Measurements from ENCODE around the gene GRIP1. TPM values are rescaled to one million over a fixed set of nuclear protein-coding genes. Genes with fewer than 3 reads are reported as not detected.
"Not testable (repeated sequence)": the region's sequence is repeated elsewhere in the genome, so short reads cannot be mapped to it uniquely, and the experiment has no call there.

Gene GRIP1
- total RNA-seq, 4 donors from 2014 or later: 0.18 to 2.1 (median 0.34) TPM

DNA sequence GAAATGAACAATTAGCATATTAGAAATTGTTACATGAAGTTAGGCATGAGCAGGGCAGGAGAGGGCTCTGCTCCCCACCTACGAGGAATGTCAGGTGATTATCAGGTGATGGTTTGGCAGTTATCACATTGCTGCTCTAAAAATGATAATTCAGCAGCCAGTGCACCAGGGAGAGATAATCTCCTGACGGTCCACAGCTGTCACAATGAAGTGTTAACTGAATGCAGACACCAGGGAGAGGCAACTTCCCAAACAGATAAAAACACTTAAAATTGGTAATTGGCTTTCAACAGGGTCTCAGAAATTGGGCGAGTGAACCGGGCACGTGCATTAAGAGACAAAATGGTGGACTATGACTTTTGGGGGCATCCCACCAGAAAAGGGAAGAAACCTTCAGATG, 176.0 kb downstream of the GRIP1 start:
- Histone ChIP-seq H3K4me3 (no peak overlapping the region), H3K27me3 (no peaks in the 10 kb centered on the region), H3K9me3 (no peaks in the 10 kb centered on the region), H3K36me3 (no peaks in the 10 kb centered on the region), H3K27ac (no peak overlapping the region), H3K4me1 (no peaks in the 10 kb centered on the region)
- intact Hi-C loops (cut with DNase I; ENCODE audit: low total_unique reads) (no loop called here), in situ Hi-C loops (cut with MboI; ENCODE audit: low sequenced_read_pairs in 4 of 4) (loop anchor here in 1 of 4 donors (25.0 kb wide), 1 partner anchor 109 kb away; no protein-coding TSS in a partner anchor)
- ATAC-seq: no peak
- no peak for TF ChIP-seq POLR2A (IDR thresholded peaks at IDR 0.05)
- TF ChIP-seq CTCF (IDR thresholded peaks at IDR 0.05 in 4 of 5, conservative IDR thresholded peaks at IDR 0.05 in 1 of 5): no peak
- DNase-seq: no peak

GRCh38 chr12:66500841-66501240, 178.0 kb downstream of the GRIP1 start:
- TF ChIP-seq POLR2A (IDR thresholded peaks at IDR 0.05) (no peak), CTCF (IDR thresholded peaks at IDR 0.05 in 4 of 5, conservative IDR thresholded peaks at IDR 0.05 in 1 of 5) (no peak)
- intact Hi-C loops (cut with DNase I; ENCODE audit: low total_unique reads) (no loop called here), in situ Hi-C loops (cut with MboI; ENCODE audit: low sequenced_read_pairs in 4 of 4) (loop anchor here in 1 of 4 donors (25.0 kb wide), 1 partner anchor 111 kb away; no protein-coding TSS in a partner anchor)
- Histone ChIP-seq H3K36me3 (no peaks in the 10 kb centered on the region), H3K9me3 (no peaks in the 10 kb centered on the region), H3K27ac (no peak overlapping the region), H3K4me1 (no peaks in the 10 kb centered on the region), H3K4me3 (no peak overlapping the region), H3K27me3 (no peaks in the 10 kb centered on the region)
- ATAC-seq (no peak), DNase-seq (no peak)

- Histone ChIP-seq H3K27me3 (no peaks in the 10 kb centered on the region), H3K36me3 (no peaks in the 10 kb centered on the region), H3K27ac (no peak overlapping the region), H3K4me1 (no peaks in the 10 kb centered on the region), H3K9me3 (no peaks in the 10 kb centered on the region), H3K4me3 (no peak overlapping the region)
- in situ Hi-C loops (cut with MboI; ENCODE audit: low sequenced_read_pairs in 4 of 4): loop anchor here in 1 of 4 donors (25.0 kb wide), 1 partner anchor 112 kb away; no protein-coding TSS in a partner anchor
- ATAC-seq (no peak), DNase-seq (no peak)
- intact Hi-C loops (cut with DNase I; ENCODE audit: low total_unique reads): no loop called here
- TF ChIP-seq POLR2A (IDR thresholded peaks at IDR 0.05) (no peak), CTCF (IDR thresholded peaks at IDR 0.05 in 4 of 5, conservative IDR thresholded peaks at IDR 0.05 in 1 of 5) (no peak)
Observed at GRCh38 chr12:66500091-66500490, 178.8 kb downstream of the GRIP1 start.

DNA sequence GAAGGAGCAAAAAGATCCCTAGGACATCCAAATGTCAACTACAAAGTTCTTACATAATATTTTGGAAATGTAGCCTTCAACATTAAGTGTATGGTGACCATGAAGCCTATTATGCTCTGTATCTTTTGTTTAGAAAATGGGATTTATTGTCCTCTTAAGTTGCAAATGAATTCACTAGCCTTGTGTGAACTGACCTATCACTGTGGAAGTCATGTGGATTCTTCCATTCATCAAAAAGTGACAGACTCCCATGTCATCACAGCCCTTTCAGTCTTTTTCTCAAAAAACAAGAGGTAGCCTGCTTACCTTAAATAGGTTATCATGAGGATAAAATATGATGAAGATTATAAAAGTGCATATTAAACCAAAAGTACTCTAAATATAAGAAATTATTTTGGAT, 179.9 kb downstream of the GRIP1 start:
- no peak for ATAC-seq
- intact Hi-C loops (cut with DNase I; ENCODE audit: low total_unique reads): no loop called here
- in situ Hi-C loops (cut with MboI; ENCODE audit: low sequenced_read_pairs in 4 of 4): no loop called here
- Histone ChIP-seq H3K27me3 (no peaks in the 10 kb centered on the region), H3K9me3 (no peaks in the 10 kb centered on the region), H3K4me3 (no peak overlapping the region), H3K36me3 (no peaks in the 10 kb centered on the region), H3K27ac (no peak overlapping the region), H3K4me1 (no peaks in the 10 kb centered on the region)
- TF ChIP-seq POLR2A (IDR thresholded peaks at IDR 0.05) (no peak), CTCF (IDR thresholded peaks at IDR 0.05 in 4 of 5, conservative IDR thresholded peaks at IDR 0.05 in 1 of 5) (no peak)
- DNase-seq: no peak

GRCh38 chr12:66498059-66498458, 180.8 kb downstream of the GRIP1 start:
- H3K4me3 ChIP-seq; intact Hi-C loops (cut with DNase I; ENCODE audit: low total_unique reads): not testable (repeated sequence)

More at GRCh38 chr12:66498059-66498458, 180.8 kb downstream of the GRIP1 start:
- DNase-seq; H3K27ac ChIP-seq; H3K9me3 ChIP-seq; H3K36me3 ChIP-seq; in situ Hi-C loops (cut with MboI; ENCODE audit: low sequenced_read_pairs in 4 of 4); ATAC-seq; H3K27me3 ChIP-seq; H3K4me1 ChIP-seq: not testable (repeated sequence)
